Caco-2 (cell line): ENCODE data around the gene NUMB. TPM values are rescaled to one million over a fixed set of nuclear protein-coding genes. Genes with fewer than 3 reads are reported as not detected.

ENCODE experiments used
- BruUV-seq: library from RNA; stranded (reverse); fragments of 400-500 nt; replicated peaks from 2 replicates; lab custom pipeline; 2021; lab: Mats Ljungman, UMichigan
- CTCF ChIA-PET: fragments of 300-600 bp; sonication (Branson Sonifier 250); formaldehyde crosslinking; loops from one replicate; lab custom pipeline; 2022; ENCODE audit warnings: antibody characterized with exemption; lab: Charles Lee
- POLR2A ChIA-PET: fragments of 300-600 bp; sonication (Branson Sonifier 250); formaldehyde crosslinking; loops from one replicate; lab custom pipeline; 2022; ENCODE audit warnings: antibody characterized with exemption; lab: Charles Lee
- DNase-seq, 2 experiments: peaks; one replicate each; pipeline versions ENCODE4 v3.0.0 to v3.0.0-alpha.2; 2020 to 2022
- H3K27me3 ChIP-seq: replicated peaks from 2 replicates; pipeline ENCODE4 v1.6.0; 2011; ENCODE audit warnings: low read length; ENCODE audit not compliant: control insufficient read depth, insufficient read depth
- H3K36me3 ChIP-seq: 2 replicates; pipeline ENCODE4 v1.5.1; 2011; ENCODE audit warnings: low read length; ENCODE audit not compliant: control insufficient read depth, insufficient read depth
- H3K4me1 ChIP-seq: fragments of 250-450 bp; sonication (Bioruptor Pico); 2 replicates; pipeline ENCODE4 v1.5.1; 2020; ENCODE audit warnings: mild to moderate bottlenecking
- H3K4me3 ChIP-seq: 2 replicates; pipeline ENCODE4 v1.5.1; 2011; ENCODE audit warnings: low read depth, mild to moderate bottlenecking, control low read depth, low read length
- H3K9me3 ChIP-seq: fragments of 250-450 bp; sonication (Bioruptor Pico); 2 replicates; pipeline ENCODE4 v1.5.1; 2020; ENCODE audit warnings: mild to moderate bottlenecking, moderate library complexity
- H3K27ac Mint-ChIP-seq: one replicate; pipeline ENCODE4 v1.8.0; 2022; ENCODE audit warnings: mixed read lengths; ENCODE audit not compliant: unreplicated experiment
- H3K27me3 Mint-ChIP-seq: one replicate; pipeline ENCODE4 v1.8.0; 2022; ENCODE audit warnings: mixed read lengths; ENCODE audit not compliant: insufficient read depth, unreplicated experiment
- H3K36me3 Mint-ChIP-seq: one replicate; pipeline ENCODE4 v1.8.0; 2022; ENCODE audit warnings: mild to moderate bottlenecking, mixed read lengths; ENCODE audit not compliant: insufficient read depth, unreplicated experiment
- H3K4me1 Mint-ChIP-seq: one replicate; pipeline ENCODE4 v1.8.0; 2022; ENCODE audit warnings: low read depth, mixed read lengths; ENCODE audit not compliant: unreplicated experiment
- H3K4me3 Mint-ChIP-seq: one replicate; pipeline ENCODE4 v1.8.0; 2022; ENCODE audit warnings: mild to moderate bottlenecking, moderate library complexity, mixed read lengths; ENCODE audit not compliant: unreplicated experiment
- H3K9me3 Mint-ChIP-seq: one replicate; pipeline ENCODE4 v1.8.0; 2022; ENCODE audit warnings: mixed read lengths; ENCODE audit not compliant: unreplicated experiment
- intact Hi-C: fragments of 100-400 bp; cut with micrococcal nuclease; formaldehyde crosslinking; loops from one replicate; pipeline ENCODE4 v1.10.0; 2022; ENCODE audit not compliant: unreplicated experiment
- total RNA-seq: library from RNA; stranded (reverse); gene quantifications from 2 replicates; pipeline ENCODE4 v1.2.3, GENCODE V29; 2022
- TF ChIP-seq, protein P1 (sequence below), 2 experiments: fragments of 200-600 bp in 1 of 2; IDR thresholded peaks; 1 replicate in 1 of 2; 2 replicates in 1 of 2; pipeline versions ENCODE4 v1.5.1 to v1.8.0; 2011 to 2022; ENCODE audit warnings: antibody characterized with exemption in 1 of 2, control low read depth in 1 of 2, inconsistent platforms in 1 of 2, low read depth in 1 of 2, low read length in 1 of 2, mild to moderate bottlenecking in 1 of 2, moderate library complexity in 1 of 2; ENCODE audit not compliant: insufficient read depth in 1 of 2, severe bottlenecking in 1 of 2, unreplicated experiment in 1 of 2

NUMB gene
- total RNA-seq, 1 experiment from 2014 or later = 67.6 TPM

DNA sequence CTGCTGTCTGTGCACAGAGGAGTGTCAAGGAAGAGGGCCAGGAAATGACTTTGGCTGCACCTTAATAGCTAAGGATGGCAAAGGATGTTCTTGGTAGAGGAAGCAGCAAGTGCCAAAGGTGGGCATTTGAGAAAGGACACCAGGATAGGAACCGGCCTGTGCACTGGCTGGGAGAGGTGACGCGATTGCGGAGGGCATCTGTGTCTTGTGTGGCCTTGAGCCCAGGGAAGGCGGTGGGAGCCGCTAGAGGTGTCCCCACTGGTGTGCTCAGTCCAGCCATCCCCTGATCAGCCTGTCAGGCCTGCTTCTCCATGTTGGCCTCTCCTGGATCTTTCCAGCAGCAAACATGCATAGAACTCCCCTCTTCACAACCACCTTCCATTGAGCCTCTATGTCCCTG is 190.9 kb downstream of the NUMB start:
- Histone ChIP-seq H3K36me3 (no peaks in the 10 kb centered on the region), H3K4me1 (peaks cover 3% of the 10 kb centered on the region; the same call in 1 of the 2 replicates), H3K27me3 (no peaks in the 10 kb centered on the region), H3K9me3 (no peaks in the 10 kb centered on the region), H3K4me3 (no peak overlapping the region)
- ChIA-PET POLR2A (interaction anchor here (0.5 kb wide), 1 partner anchor 341 kb away, joined by 3 read pairs; the partner anchor contains the start of gene DCAF4), CTCF (interaction anchor here (0.6 kb wide), 1 partner anchor 205 kb away, joined by 3 read pairs; no protein-coding TSS in a partner anchor)
- intact Hi-C loops = no loop called here
- no TSS peak for BruUV-seq
- no peaks in the 10 kb centered on the region for H3K27me3 Mint-ChIP-seq
- H3K4me3 Mint-ChIP-seq = no peak overlapping the region
- no peaks in the 10 kb centered on the region for H3K4me1 Mint-ChIP-seq
- DNase-seq = no peak
- TF ChIP-seq, protein P1, sequence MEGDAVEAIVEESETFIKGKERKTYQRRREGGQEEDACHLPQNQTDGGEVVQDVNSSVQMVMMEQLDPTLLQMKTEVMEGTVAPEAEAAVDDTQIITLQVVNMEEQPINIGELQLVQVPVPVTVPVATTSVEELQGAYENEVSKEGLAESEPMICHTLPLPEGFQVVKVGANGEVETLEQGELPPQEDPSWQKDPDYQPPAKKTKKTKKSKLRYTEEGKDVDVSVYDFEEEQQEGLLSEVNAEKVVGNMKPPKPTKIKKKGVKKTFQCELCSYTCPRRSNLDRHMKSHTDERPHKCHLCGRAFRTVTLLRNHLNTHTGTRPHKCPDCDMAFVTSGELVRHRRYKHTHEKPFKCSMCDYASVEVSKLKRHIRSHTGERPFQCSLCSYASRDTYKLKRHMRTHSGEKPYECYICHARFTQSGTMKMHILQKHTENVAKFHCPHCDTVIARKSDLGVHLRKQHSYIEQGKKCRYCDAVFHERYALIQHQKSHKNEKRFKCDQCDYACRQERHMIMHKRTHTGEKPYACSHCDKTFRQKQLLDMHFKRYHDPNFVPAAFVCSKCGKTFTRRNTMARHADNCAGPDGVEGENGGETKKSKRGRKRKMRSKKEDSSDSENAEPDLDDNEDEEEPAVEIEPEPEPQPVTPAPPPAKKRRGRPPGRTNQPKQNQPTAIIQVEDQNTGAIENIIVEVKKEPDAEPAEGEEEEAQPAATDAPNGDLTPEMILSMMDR (IDR thresholded peaks at IDR 0.05; ENCODE audit: insufficient read depth in 1 of 2, low read depth in 1 of 2, low read length in 1 of 2, severe bottlenecking in 1 of 2, unreplicated experiment in 1 of 2) = no peak
- H3K9me3 Mint-ChIP-seq = no peaks in the 10 kb centered on the region
- H3K36me3 Mint-ChIP-seq = peaks cover 7% of the 10 kb centered on the region
- peak overlapping the region; percentile 7 for H3K27ac Mint-ChIP-seq

- CTCF ChIA-PET = no interaction called here
- Histone ChIP-seq H3K9me3 (no peaks in the 10 kb centered on the region), H3K4me3 (no peak overlapping the region), H3K27me3 (no peaks in the 10 kb centered on the region), H3K36me3 (no peaks in the 10 kb centered on the region), H3K4me1 (peaks cover 3% of the 10 kb centered on the region; the same call in 1 of the 2 replicates)
- Mint-ChIP-seq H3K27me3 (no peaks in the 10 kb centered on the region), H3K27ac (no peak overlapping the region), H3K36me3 (no peaks in the 10 kb centered on the region), H3K4me3 (no peak overlapping the region), H3K9me3 (no peaks in the 10 kb centered on the region), H3K4me1 (no peaks in the 10 kb centered on the region)
- no peak for DNase-seq
- TF ChIP-seq, protein P1 (IDR thresholded peaks at IDR 0.05; ENCODE audit: insufficient read depth in 1 of 2, low read depth in 1 of 2, low read length in 1 of 2, severe bottlenecking in 1 of 2, unreplicated experiment in 1 of 2) = no peak
- BruUV-seq = no TSS peak
- intact Hi-C loops = no loop called here
- POLR2A ChIA-PET = no interaction called here
Observed at GRCh38 chr14:73266317-73266716, 192.0 kb downstream of the NUMB start.

DNA sequence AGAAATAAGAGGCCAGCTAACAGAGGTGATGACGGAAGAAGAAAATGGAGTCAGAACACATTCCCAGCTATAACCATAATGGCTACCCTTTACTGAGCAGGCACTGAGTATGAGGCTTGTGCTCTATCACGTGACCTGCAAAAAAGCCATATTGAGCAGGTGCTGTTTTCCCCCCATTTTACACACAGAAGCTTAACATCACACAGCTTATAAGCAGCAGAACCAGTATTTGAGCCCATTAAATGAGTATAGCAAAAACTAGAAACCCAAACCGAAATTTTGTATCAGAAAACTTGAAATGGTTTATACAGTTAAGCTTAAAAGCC is 192.7 kb downstream of the NUMB start:
- H3K36me3 Mint-ChIP-seq = no peaks in the 10 kb centered on the region
- H3K27ac Mint-ChIP-seq = peak overlapping the region; percentile 51
- no peak overlapping the region for H3K4me3 ChIP-seq
- H3K36me3 ChIP-seq = no peaks in the 10 kb centered on the region
- TF ChIP-seq, protein P1 (IDR thresholded peaks at IDR 0.05; ENCODE audit: insufficient read depth in 1 of 2, low read depth in 1 of 2, low read length in 1 of 2, severe bottlenecking in 1 of 2, unreplicated experiment in 1 of 2) = no peak
- ChIA-PET CTCF (no interaction called here), POLR2A (no interaction called here)
- H3K4me1 Mint-ChIP-seq = no peaks in the 10 kb centered on the region
- no peak for DNase-seq
- H3K4me1 ChIP-seq = peaks cover 3% of the 10 kb centered on the region; the same call in 1 of the 2 replicates
- no peaks in the 10 kb centered on the region for H3K27me3 ChIP-seq
- no TSS peak for BruUV-seq
- intact Hi-C loops = no loop called here
- no peak overlapping the region for H3K4me3 Mint-ChIP-seq
- H3K9me3 ChIP-seq = no peaks in the 10 kb centered on the region
- H3K27me3 Mint-ChIP-seq = no peaks in the 10 kb centered on the region
- H3K9me3 Mint-ChIP-seq = no peaks in the 10 kb centered on the region
